HCT116 (cell line): Measurements from ENCODE around the gene MDFI. TPM values are rescaled to one million over a fixed set of nuclear protein-coding genes. Genes with fewer than 3 reads are reported as not detected.

Experiments
- ATAC-seq: fragments of 200-7000 bp; cut with Tn5 transposase; 2 replicates; pipeline ENCODE4 v1.9.1; 2020; ENCODE audit warnings: mild to moderate bottlenecking, moderate library complexity
- BruUV-seq: library from RNA; stranded (reverse); fragments of 400-500 nt; replicated peaks from 2 replicates; lab custom pipeline; 2021; lab: Mats Ljungman, UMichigan
- CTCF ChIA-PET: fragments of 300-600 bp; sonication (Branson Sonifier 250); formaldehyde crosslinking; loops from one replicate; lab custom pipeline; 2021; ENCODE audit warnings: antibody characterized with exemption; lab: Charles Lee
- POLR2A ChIA-PET: fragments of 300-600, 350-600 bp; sonication (Branson Sonifier 250); formaldehyde crosslinking; loops from one replicate; lab custom pipeline; 2021; ENCODE audit warnings: antibody characterized with exemption; lab: Charles Lee
- RAD21 ChIA-PET, 2 experiments: fragments of 300-600 bp; sonication (Branson Sonifier 250); formaldehyde crosslinking; loops; one replicate each; lab custom pipeline; 2023; ENCODE audit warnings: low total read pairs in 2 of 2; ENCODE audit not compliant: uncharacterized antibody in 2 of 2, unreplicated experiment in 2 of 2, low non-redundant PET in 1 of 2; lab: Charles Lee
- DNase-seq: peaks from one replicate; pipeline ENCODE4 v3.0.0-alpha.2; 2010; ENCODE audit warnings: low read depth, low spot score
- H2AFZ ChIP-seq: fragments of 200-600 bp; shearing (Covaris generic), sonication (generic); 2 replicates; pipeline ENCODE4 v1.6.1; 2017; ENCODE audit warnings: low read depth, mixed run types, mixed read lengths, antibody characterized with exemption, low read length; ENCODE audit not compliant: poor library complexity, severe bottlenecking
- H3K27ac ChIP-seq: 2 replicates; pipeline ENCODE4 v1.5.1; 2012; ENCODE audit warnings: low read depth, low read length
- H3K27me3 ChIP-seq: fragments of 200-600 bp; sonication (generic); 2 replicates; pipeline ENCODE4 v1.6.1; 2016; ENCODE audit warnings: mixed run types, low read length, mixed read lengths; ENCODE audit not compliant: insufficient read depth
- H3K36me3 ChIP-seq, 2 experiments: fragments of 200-500 bp in 1 of 2; fragments of 200-600 bp in 1 of 2; sonication (Bioruptor generic) in 1 of 2; sonication (generic) in 1 of 2; 2 replicates each; pipeline versions ENCODE4 v1.5.1 to v1.6.1; 2014 to 2016; ENCODE audit warnings: low read length in 2 of 2, inconsistent platforms in 1 of 2, mixed read lengths in 1 of 2, mixed run types in 1 of 2; ENCODE audit not compliant: insufficient read depth in 2 of 2, control insufficient read depth in 1 of 2
- H3K4me1 ChIP-seq, 2 experiments: fragments of 200-600 bp in 1 of 2; sonication (generic) in 1 of 2; 2 replicates each; pipeline versions ENCODE4 v1.5.1 to v1.6.1; 2012 to 2017; ENCODE audit warnings: low read length in 2 of 2, inconsistent platforms in 1 of 2, mild to moderate bottlenecking in 1 of 2, mixed read lengths in 1 of 2, mixed run types in 1 of 2, moderate library complexity in 1 of 2; ENCODE audit not compliant: insufficient read depth in 2 of 2, control insufficient read depth in 1 of 2
- H3K4me2 ChIP-seq: fragments of 200-600 bp; sonication (generic); 2 replicates; pipeline ENCODE4 v1.6.1; 2017; ENCODE audit warnings: mixed run types, low read length, mixed read lengths
- H3K4me3 ChIP-seq, 2 experiments: fragments of 200-600 bp in 1 of 2; sonication (generic) in 1 of 2; replicated peaks in 1 of 2; 2 replicates each; pipeline ENCODE4 v1.5.1; 2011 to 2016; ENCODE audit warnings: low read length in 2 of 2, control low read depth in 1 of 2, low read depth in 1 of 2, mild to moderate bottlenecking in 1 of 2, mixed read lengths in 1 of 2, mixed run types in 1 of 2
- H3K79me2 ChIP-seq: fragments of 200-600 bp; sonication (generic); 2 replicates; pipeline ENCODE4 v1.6.1; 2017; ENCODE audit warnings: mild to moderate bottlenecking, mixed run types, low read length, moderate library complexity, mixed read lengths; ENCODE audit not compliant: insufficient read depth
- H3K9ac ChIP-seq: fragments of 200-600 bp; sonication (generic); 2 replicates; pipeline ENCODE4 v1.6.1; 2016; ENCODE audit warnings: low read length, mixed read lengths
- H3K9me2 ChIP-seq: fragments of 200-600 bp; sonication (generic), shearing (Covaris generic); 2 replicates; pipeline ENCODE4 v1.6.1; 2017; ENCODE audit warnings: mixed run types, mild to moderate bottlenecking, moderate library complexity; ENCODE audit not compliant: insufficient read depth
- H3K9me3 ChIP-seq, 2 experiments: fragments of 200-500 bp in 1 of 2; fragments of 200-600 bp in 1 of 2; sonication (Bioruptor generic) in 1 of 2; sonication (generic) in 1 of 2; 2 replicates each; pipeline ENCODE4 v1.6.1; 2014 to 2017; ENCODE audit warnings: low read length in 2 of 2, mixed read lengths in 2 of 2, inconsistent platforms in 1 of 2, low read depth in 1 of 2, mild to moderate bottlenecking in 1 of 2, mixed run types in 1 of 2, moderate library complexity in 1 of 2; ENCODE audit not compliant: control insufficient read depth in 1 of 2, insufficient read depth in 1 of 2
- H4K20me1 ChIP-seq: fragments of 200-600 bp; sonication (generic), shearing (Covaris generic); 2 replicates; pipeline ENCODE4 v1.6.1; 2017; ENCODE audit warnings: mixed run types, mild to moderate bottlenecking, moderate library complexity; ENCODE audit not compliant: insufficient read depth
- EGR1 ChIP-seq: IDR thresholded peaks from 2 replicates; pipeline ENCODE4 v1.6.1; 2012; ENCODE audit warnings: low read depth
- FOSL1 ChIP-seq: IDR thresholded peaks from 2 replicates; pipeline ENCODE4 v1.6.1; 2012; ENCODE audit warnings: low read depth
- RAD21 ChIP-seq: IDR thresholded peaks from 2 replicates; pipeline ENCODE4 v1.6.1; 2012; ENCODE audit warnings: low read depth, mild to moderate bottlenecking
- ZFX ChIP-seq: fragments of 450-650 bp; IDR thresholded peaks from 2 replicates; pipeline ENCODE4 v1.6.1; 2017
- intact Hi-C: fragments of 100-400 bp; cut with micrococcal nuclease; formaldehyde crosslinking; loops from 2 replicates; pipeline ENCODE4 v1.10.0; 2022
- total RNA-seq: library from RNA; stranded (reverse); gene quantifications from one replicate; pipeline ENCODE4 v1.2.1, GENCODE V29; 2021; ENCODE audit not compliant: unreplicated experiment
- TF ChIP-seq, protein P1 (sequence below), 3 experiments: fragments of 200-600 bp in 1 of 3; sonication (generic) in 1 of 3; IDR thresholded peaks in 2 of 3; conservative IDR thresholded peaks in 1 of 3; 2 replicates each; pipeline ENCODE4 v1.5.1; 2012 to 2017; ENCODE audit warnings: low read depth in 2 of 3, low read length in 2 of 3, antibody characterized with exemption in 1 of 3, borderline replicate concordance in 1 of 3, control low read depth in 1 of 3, mild to moderate bottlenecking in 1 of 3, mixed read lengths in 1 of 3, mixed run types in 1 of 3, moderate library complexity in 1 of 3; ENCODE audit not compliant: insufficient read depth in 1 of 3

Gene MDFI
- total RNA-seq, 1 experiment from 2014 or later: 35.5 TPM

DNA sequence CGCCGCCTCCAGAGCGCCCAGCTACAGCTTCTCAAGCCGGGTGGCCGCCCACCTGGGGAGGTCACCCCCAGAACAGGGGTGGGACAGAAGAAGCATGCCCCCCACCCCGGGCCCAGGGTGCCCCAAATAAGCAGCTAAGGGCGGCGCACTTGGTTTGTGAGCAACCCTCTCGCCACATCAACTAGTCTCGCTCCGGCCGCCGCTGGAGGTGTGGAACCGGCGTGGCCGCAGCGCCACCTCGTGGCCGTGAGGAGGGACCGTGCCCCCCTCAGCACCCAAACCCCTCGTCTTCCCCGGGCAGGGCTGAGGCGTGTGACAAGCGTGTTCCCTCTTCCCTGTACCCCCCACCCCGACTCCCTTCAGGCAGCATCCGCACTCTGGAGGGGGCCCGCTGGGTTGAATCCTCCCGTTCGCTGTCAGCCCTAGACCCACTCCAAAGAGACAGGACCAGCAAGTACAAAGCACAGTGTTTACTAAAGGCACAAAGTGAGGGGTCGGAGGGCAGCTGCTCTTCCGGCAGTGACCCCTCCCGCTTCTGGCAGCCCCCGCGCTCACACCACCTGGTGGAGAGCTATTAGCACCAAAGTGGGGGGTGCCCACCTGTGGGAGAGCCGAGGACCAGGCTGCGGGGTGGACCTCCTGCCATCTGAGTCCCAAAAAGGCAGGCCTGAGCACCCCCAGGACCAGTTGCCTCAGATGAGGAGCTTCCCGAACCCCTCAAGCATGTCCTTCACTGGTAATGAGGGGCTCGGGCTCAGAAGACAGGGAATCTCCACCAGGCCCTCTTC, 45.4 kb downstream of the MDFI start:
- no peaks in the 10 kb centered on the region for H3K9me2 ChIP-seq
- H3K27me3 ChIP-seq: no peaks in the 10 kb centered on the region
- no TSS peak for BruUV-seq
- intact Hi-C loops: loop anchor here (1.0 to 2.0 kb wide), 2 partner anchors 223 to 259 kb away; no protein-coding TSS in a partner anchor
- DNase-seq: no peak
- H3K9me3 ChIP-seq: no peaks in the 10 kb centered on the region
- H3K27ac ChIP-seq: no peak overlapping the region
- peak; percentile 85 for ATAC-seq
- no peaks in the 10 kb centered on the region for H3K79me2 ChIP-seq
- no peak overlapping the region for H3K4me3 ChIP-seq
- H3K4me1 ChIP-seq: peaks cover 4 to 13% of the 10 kb centered on the region in 2 experiments; a peak in 3 of 4 replicates
- CTCF ChIA-PET: interaction anchor here (0.8 to 3.5 kb wide), 8 partner anchors 12 to 377 kb away, joined by 3 to 27 read pairs (median 4); no protein-coding TSS in a partner anchor
- H2AFZ ChIP-seq: no peak overlapping the region
- RAD21 ChIA-PET: interaction anchor here (0.7 to 1.3 kb wide), 4 partner anchors 74 to 316 kb away, joined by 3 to 6 read pairs (median 6); no protein-coding TSS in a partner anchor
- no peaks in the 10 kb centered on the region for H4K20me1 ChIP-seq
- H3K9ac ChIP-seq: no peak overlapping the region
- peak overlapping the region; percentile 41; the same call in 1 of the 2 replicates for H3K4me2 ChIP-seq
- POLR2A ChIA-PET: no interaction called here
- H3K36me3 ChIP-seq: no peaks in the 10 kb centered on the region
- TF ChIP-seq RAD21: peak; percentile 93
- TF ChIP-seq EGR1: no peak
- TF ChIP-seq ZFX: 0 out of 2 replicates have a peak, but pooled peaks have one; percentile 7
- TF ChIP-seq, protein P1, sequence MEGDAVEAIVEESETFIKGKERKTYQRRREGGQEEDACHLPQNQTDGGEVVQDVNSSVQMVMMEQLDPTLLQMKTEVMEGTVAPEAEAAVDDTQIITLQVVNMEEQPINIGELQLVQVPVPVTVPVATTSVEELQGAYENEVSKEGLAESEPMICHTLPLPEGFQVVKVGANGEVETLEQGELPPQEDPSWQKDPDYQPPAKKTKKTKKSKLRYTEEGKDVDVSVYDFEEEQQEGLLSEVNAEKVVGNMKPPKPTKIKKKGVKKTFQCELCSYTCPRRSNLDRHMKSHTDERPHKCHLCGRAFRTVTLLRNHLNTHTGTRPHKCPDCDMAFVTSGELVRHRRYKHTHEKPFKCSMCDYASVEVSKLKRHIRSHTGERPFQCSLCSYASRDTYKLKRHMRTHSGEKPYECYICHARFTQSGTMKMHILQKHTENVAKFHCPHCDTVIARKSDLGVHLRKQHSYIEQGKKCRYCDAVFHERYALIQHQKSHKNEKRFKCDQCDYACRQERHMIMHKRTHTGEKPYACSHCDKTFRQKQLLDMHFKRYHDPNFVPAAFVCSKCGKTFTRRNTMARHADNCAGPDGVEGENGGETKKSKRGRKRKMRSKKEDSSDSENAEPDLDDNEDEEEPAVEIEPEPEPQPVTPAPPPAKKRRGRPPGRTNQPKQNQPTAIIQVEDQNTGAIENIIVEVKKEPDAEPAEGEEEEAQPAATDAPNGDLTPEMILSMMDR (IDR thresholded peaks at IDR 0.05 in 2 of 3, conservative IDR thresholded peaks at IDR 0.05 in 1 of 3; ENCODE audit: borderline replicate concordance in 1 of 3, insufficient read depth in 1 of 3, low read depth in 2 of 3, low read length in 2 of 3): peak; percentile 87 to 94 (median 89)
- TF ChIP-seq FOSL1: no peak
